Calu3 (cell line): ENCODE results near the gene MAPK1. TPM values are rescaled to one million over a fixed set of nuclear protein-coding genes. Genes with fewer than 3 reads are reported as not detected.
"Not testable (repeated sequence)": the region's sequence is repeated elsewhere in the genome, so short reads cannot be mapped to it uniquely, and the experiment has no call there.

Source experiments
- BruUV-seq: library from RNA; stranded (reverse); fragments of 400-500 nt; replicated peaks from 2 replicates; lab custom pipeline; 2021; lab: Mats Ljungman, UMichigan
- CTCF ChIA-PET: fragments of 300-600 bp; sonication (Branson Sonifier 250); formaldehyde crosslinking; loops from one replicate; lab custom pipeline; 2022; ENCODE audit warnings: antibody characterized with exemption; lab: Charles Lee
- DNase-seq: peaks from one replicate; pipeline ENCODE4 v3.0.0; 2022
- H3K27ac Mint-ChIP-seq: one replicate; pipeline ENCODE4 v1.8.0; 2022; ENCODE audit warnings: mixed read lengths; ENCODE audit not compliant: unreplicated experiment
- H3K27me3 Mint-ChIP-seq: one replicate; pipeline ENCODE4 v1.8.0; 2022; ENCODE audit warnings: mixed read lengths; ENCODE audit not compliant: unreplicated experiment
- H3K36me3 Mint-ChIP-seq: one replicate; pipeline ENCODE4 v1.8.0; 2022; ENCODE audit warnings: mild to moderate bottlenecking, moderate library complexity, mixed read lengths; ENCODE audit not compliant: insufficient read depth, unreplicated experiment
- H3K4me1 Mint-ChIP-seq: one replicate; pipeline ENCODE4 v1.8.0; 2022; ENCODE audit warnings: mild to moderate bottlenecking, low read depth, mixed read lengths; ENCODE audit not compliant: unreplicated experiment
- H3K4me3 Mint-ChIP-seq: one replicate; pipeline ENCODE4 v1.8.0; 2022; ENCODE audit warnings: mild to moderate bottlenecking, low read depth, moderate library complexity, mixed read lengths; ENCODE audit not compliant: unreplicated experiment
- H3K9me3 Mint-ChIP-seq: one replicate; pipeline ENCODE4 v1.8.0; 2022; ENCODE audit warnings: low read depth, mixed read lengths; ENCODE audit not compliant: unreplicated experiment
- CTCF ChIP-seq: fragments of 200-600 bp; IDR thresholded peaks from one replicate; pipeline ENCODE4 v1.8.0; 2022; ENCODE audit warnings: antibody characterized with exemption; ENCODE audit not compliant: unreplicated experiment
- intact Hi-C: fragments of 100-400 bp; cut with micrococcal nuclease; formaldehyde crosslinking; loops from one replicate; pipeline ENCODE4 v1.10.0; 2022; ENCODE audit not compliant: unreplicated experiment
- total RNA-seq: library from RNA; stranded (reverse); gene quantifications from 2 replicates; pipeline ENCODE4 v1.2.3, GENCODE V29; 2022

The MAPK1 gene
- total RNA-seq, 1 experiment from 2014 or later, result 157 TPM

GRCh38 chr22:21811982-21812381 lies 55.5 kb downstream of the MAPK1 start:
- no peak for DNase-seq
- intact Hi-C loops, result loop anchor here (10.0 kb wide), 1 partner anchor 53 kb away; the partner anchor contains the start of gene MAPK1
- Mint-ChIP-seq H3K4me3 (no peak overlapping the region), H3K4me1 (peaks cover 31% of the 10 kb centered on the region), H3K9me3 (no peaks in the 10 kb centered on the region), H3K27me3 (no peaks in the 10 kb centered on the region), H3K27ac (no peak overlapping the region), H3K36me3 (peaks cover 14% of the 10 kb centered on the region)
- CTCF ChIA-PET, result no interaction called here
- TF ChIP-seq CTCF, result no peak
- no TSS peak for BruUV-seq

DNA sequence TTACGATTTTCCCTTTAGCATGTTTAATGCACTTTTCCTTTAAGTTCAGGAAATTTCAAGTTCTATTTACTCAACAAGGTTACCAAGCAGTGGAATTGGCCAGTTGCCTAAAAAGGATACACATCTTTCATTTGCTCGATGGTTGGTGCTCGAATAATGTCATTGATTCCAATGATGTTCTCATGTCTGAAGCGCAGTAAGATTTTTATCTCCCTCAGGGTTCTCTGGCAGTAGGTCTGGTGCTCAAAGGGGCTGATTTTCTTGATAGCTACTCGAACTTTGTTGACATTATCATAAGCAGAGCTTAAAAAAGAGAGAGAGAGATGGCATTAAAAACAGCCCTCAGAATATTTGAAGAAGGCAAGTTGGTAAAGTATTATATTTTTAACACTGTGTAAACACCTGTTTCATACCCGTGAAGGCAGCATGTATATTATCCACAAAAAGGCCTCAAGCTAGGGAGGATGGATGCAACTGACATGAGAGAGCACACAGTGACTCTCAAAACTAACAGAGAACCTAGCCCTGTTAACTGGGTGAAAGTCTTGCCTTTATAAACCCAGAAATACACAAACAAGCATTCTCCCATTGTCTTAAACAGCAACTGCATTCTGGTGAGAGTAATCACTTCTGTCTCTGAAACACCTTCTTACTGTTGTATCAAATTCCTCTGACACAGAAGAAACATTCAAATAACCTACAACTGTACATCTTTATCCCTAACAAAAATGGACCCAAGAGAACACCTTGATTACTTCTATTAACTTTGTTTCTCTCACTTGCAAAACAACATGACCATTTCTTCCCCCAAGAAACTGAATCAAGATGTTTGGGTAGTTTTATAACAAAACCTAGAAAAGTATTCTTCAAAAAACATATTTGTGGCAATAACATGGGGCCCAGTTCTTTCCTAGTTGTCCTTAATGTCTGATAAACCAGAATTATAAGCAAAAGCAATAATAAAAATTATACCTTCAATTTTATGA lies 59.6 kb downstream of the MAPK1 start:
- DNase-seq, result no peak
- peaks cover 6% of the 10 kb centered on the region for H3K36me3 Mint-ChIP-seq
- no peak overlapping the region for H3K27ac Mint-ChIP-seq

DNA sequence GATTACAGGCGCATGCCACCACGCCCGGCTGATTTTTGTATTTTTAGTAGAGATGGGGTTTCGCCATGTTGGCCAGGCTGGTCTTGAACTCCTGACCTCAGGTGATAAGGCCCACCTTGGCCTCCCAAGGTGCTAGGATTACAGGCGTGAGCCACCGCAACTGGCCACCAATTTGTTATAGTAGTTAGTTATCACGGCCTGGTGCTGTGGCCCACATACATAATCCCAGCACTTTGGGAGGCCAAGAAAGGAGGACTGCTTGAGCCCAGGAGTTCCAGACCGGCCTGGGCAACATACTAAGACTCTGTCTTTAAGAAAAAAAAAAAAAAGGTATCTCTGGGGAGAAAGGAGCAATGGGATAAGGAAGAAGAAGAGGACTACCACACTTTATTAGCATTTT lies 62.1 kb downstream of the MAPK1 start:
- H3K4me3 Mint-ChIP-seq, H3K4me1 Mint-ChIP-seq, H3K27ac Mint-ChIP-seq, BruUV-seq, H3K9me3 Mint-ChIP-seq, H3K27me3 Mint-ChIP-seq, intact Hi-C loops, DNase-seq, H3K36me3 Mint-ChIP-seq: not testable (repeated sequence)
- CTCF ChIA-PET, result interaction anchor here (0.8 kb wide), 1 partner anchor 168 kb away, joined by 4 read pairs; no protein-coding TSS in a partner anchor

More for the DNA sequence above, 59.6 kb downstream of the MAPK1 start:
- peaks cover 4% of the 10 kb centered on the region for H3K4me1 Mint-ChIP-seq
- CTCF ChIA-PET, result no interaction called here
- no peaks in the 10 kb centered on the region for H3K27me3 Mint-ChIP-seq
- no peaks in the 10 kb centered on the region for H3K9me3 Mint-ChIP-seq
- BruUV-seq, result no TSS peak
- no peak for TF ChIP-seq CTCF
- H3K4me3 Mint-ChIP-seq, result no peak overlapping the region
- intact Hi-C loops, result no loop called here

- intact Hi-C loops, result no loop called here
- TF ChIP-seq CTCF, result no peak
- DNase-seq, result no peak
- Mint-ChIP-seq H3K4me1 (no peaks in the 10 kb centered on the region), H3K36me3 (peaks cover 6% of the 10 kb centered on the region), H3K27ac (no peak overlapping the region), H3K9me3 (no peaks in the 10 kb centered on the region), H3K4me3 (no peak overlapping the region), H3K27me3 (no peaks in the 10 kb centered on the region)
- BruUV-seq, result no TSS peak
- CTCF ChIA-PET, result no interaction called here
These were observed 63.6 kb downstream of the MAPK1 start for GRCh38 chr22:21803811-21804249.
